ENCODE data around the gene SFTA2. TPM values are rescaled to one million over a fixed set of nuclear protein-coding genes. Genes with fewer than 3 reads are reported as not detected.

SFTA2 gene
- total and polyA plus RNA-seq, 9 of the 15 experiments (the other 6 are each of a cell fraction or from before 2014, with no cell fraction given): not detected

DNA sequence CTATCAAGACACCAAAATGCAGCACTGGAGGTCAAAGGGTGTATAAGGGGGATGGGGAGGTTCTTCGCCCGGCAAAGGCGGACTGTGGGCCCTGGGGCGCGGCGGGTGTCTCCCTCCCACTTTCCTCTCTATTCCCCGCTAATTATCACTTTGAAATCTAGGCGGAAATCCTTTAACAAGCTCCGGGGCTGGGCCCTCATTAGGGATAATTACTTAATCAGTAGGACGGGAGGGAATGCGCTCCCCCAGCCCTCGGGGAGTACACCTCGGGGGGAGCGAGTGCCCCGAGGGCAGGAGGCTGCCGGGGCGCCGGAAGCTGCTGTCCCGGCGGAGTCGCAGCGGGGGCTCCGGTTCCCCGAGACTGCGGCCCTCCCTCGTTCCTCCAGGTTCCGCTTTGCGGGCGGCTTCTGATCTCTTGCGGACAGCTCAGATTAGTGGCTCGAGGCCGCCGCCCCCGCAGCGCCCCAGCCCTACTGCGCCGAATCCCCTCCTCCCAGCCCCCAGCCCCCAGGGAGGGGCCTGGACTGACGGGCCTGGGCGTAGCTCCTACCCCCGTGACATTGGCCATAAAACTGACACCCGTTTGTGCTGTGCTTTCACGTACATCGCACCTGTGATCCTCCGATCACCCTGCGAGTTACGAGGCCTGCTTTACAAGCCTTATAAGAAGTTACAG is 23.5 kb upstream of the SFTA2 start (continued):
- TF ChIP-seq ZNF507 (tag; conservative IDR thresholded peaks at IDR 0.05) (no peak), L3MBTL2 (IDR thresholded peaks at IDR 0.05) (peak; percentile 86), ZNF77 (CRISPR knock-in tag; IDR thresholded peaks at IDR 0.05) (no peak), FOXP4 (CRISPR knock-in tag; IDR thresholded peaks at IDR 0.05; ENCODE audit: borderline replicate concordance) (no peak), ZNF324 (CRISPR knock-in tag; IDR thresholded peaks at IDR 0.05) (no peak), HNRNPK (IDR thresholded peaks at IDR 0.05; ENCODE audit: low read depth, low read length, poor library complexity, severe bottlenecking) (no peak), NR3C1 (CRISPR knock-in tag; IDR thresholded peaks at IDR 0.05) (no peak)
- TF ChIP-seq, protein P1, sequence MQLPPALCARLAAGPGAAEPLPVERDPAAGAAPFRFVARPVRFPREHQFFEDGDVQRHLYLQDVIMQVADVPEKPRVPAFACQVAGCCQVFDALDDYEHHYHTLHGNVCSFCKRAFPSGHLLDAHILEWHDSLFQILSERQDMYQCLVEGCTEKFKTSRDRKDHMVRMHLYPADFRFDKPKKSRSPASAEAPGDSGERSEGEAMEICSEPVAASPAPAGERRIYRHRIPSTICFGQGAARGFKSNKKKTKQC (CRISPR knock-in tag; IDR thresholded peaks at IDR 0.05): no peak
- TF ChIP-seq, protein P2, sequence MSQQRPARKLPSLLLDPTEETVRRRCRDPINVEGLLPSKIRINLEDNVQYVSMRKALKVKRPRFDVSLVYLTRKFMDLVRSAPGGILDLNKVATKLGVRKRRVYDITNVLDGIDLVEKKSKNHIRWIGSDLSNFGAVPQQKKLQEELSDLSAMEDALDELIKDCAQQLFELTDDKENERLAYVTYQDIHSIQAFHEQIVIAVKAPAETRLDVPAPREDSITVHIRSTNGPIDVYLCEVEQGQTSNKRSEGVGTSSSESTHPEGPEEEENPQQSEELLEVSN (IDR thresholded peaks at IDR 0.05; ENCODE audit: borderline replicate concordance in 1 of 2, extremely low read depth in 1 of 2, insufficient read depth in 1 of 2, insufficient read length in 1 of 2, low read depth in 1 of 2, low read length in 1 of 2, poor library complexity in 1 of 2, severe bottlenecking in 1 of 2): peak; percentile 33 to 58
- TF ChIP-seq, protein P3, sequence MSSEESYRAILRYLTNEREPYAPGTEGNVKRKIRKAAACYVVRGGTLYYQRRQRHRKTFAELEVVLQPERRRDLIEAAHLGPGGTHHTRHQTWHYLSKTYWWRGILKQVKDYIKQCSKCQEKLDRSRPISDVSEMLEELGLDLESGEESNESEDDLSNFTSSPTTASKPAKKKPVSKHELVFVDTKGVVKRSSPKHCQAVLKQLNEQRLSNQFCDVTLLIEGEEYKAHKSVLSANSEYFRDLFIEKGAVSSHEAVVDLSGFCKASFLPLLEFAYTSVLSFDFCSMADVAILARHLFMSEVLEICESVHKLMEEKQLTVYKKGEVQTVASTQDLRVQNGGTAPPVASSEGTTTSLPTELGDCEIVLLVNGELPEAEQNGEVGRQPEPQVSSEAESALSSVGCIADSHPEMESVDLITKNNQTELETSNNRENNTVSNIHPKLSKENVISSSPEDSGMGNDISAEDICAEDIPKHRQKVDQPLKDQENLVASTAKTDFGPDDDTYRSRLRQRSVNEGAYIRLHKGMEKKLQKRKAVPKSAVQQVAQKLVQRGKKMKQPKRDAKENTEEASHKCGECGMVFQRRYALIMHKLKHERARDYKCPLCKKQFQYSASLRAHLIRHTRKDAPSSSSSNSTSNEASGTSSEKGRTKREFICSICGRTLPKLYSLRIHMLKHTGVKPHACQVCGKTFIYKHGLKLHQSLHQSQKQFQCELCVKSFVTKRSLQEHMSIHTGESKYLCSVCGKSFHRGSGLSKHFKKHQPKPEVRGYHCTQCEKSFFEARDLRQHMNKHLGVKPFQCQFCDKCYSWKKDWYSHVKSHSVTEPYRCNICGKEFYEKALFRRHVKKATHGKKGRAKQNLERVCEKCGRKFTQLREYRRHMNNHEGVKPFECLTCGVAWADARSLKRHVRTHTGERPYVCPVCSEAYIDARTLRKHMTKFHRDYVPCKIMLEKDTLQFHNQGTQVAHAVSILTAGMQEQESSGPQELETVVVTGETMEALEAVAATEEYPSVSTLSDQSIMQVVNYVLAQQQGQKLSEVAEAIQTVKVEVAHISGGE (CRISPR knock-in tag; IDR thresholded peaks at IDR 0.05): peak in 2 of 3 experiments; percentile 93 to 99; a peak in 4 of 6 replicates

Data from K562 (cell line).